K562 (cell line): ENCODE measurements around the gene PRXL2B. TPM values are rescaled to one million over a fixed set of nuclear protein-coding genes. Genes with fewer than 3 reads are reported as not detected.

Experiments used
- FOXK2 ChIP-seq, 2 experiments: fragments of 450-650 bp; IDR thresholded peaks in 1 of 2; conservative IDR thresholded peaks in 1 of 2; 2 replicates each; pipeline ENCODE4 v1.6.1; 2016; ENCODE audit warnings: low read depth in 2 of 2, mild to moderate bottlenecking in 1 of 2
- KDM5B ChIP-seq: fragments of 200-600 bp; sonication (generic); IDR thresholded peaks from 2 replicates; pipeline ENCODE4 v1.6.1; 2012; ENCODE audit warnings: low read depth, mild to moderate bottlenecking, moderate library complexity, low read length, control low read depth, inconsistent platforms; ENCODE audit not compliant: insufficient replicate concordance
- LCOR ChIP-seq: sonication (generic); formaldehyde crosslinking; IDR thresholded peaks from 2 replicates; pipeline ENCODE4 v1.8.0; 2022; ENCODE audit warnings: mild to moderate bottlenecking, missing genetic modification reagents
- POLR2AphosphoS5 ChIP-seq: IDR thresholded peaks from 2 replicates; pipeline ENCODE4 v1.6.1; 2011; ENCODE audit warnings: mild to moderate bottlenecking, low read depth, low read length, moderate library complexity; ENCODE audit not compliant: control insufficient read depth, insufficient read depth
- SP2 ChIP-seq: IDR thresholded peaks from 2 replicates; pipeline ENCODE4 v1.6.1; 2011; ENCODE audit warnings: mild to moderate bottlenecking, low read depth, low read length, moderate library complexity; ENCODE audit not compliant: poor library complexity, severe bottlenecking; ENCODE audit errors: extremely low read depth
- TAF15 ChIP-seq: fragments of 200-400 bp; formaldehyde crosslinking; IDR thresholded peaks from 2 replicates; pipeline ENCODE4 v1.6.1; 2017; ENCODE audit warnings: mild to moderate bottlenecking, low read depth, low read length, moderate library complexity
- TBP ChIP-seq: optimal IDR thresholded peaks from 2 replicates; pipeline ENCODE3; 2011; ENCODE audit warnings: low read depth, low read length, improper control_type of control experiment
- THAP12 ChIP-seq: fragments of 250-450 bp; sonication (Bioruptor Pico); IDR thresholded peaks from 2 replicates; pipeline ENCODE4 v1.9.0; 2021; ENCODE audit warnings: mild to moderate bottlenecking, inconsistent platforms
- ZBTB7A ChIP-seq: IDR thresholded peaks from 2 replicates; pipeline ENCODE4 v1.6.1; 2011; ENCODE audit warnings: low read depth, mild to moderate bottlenecking, low read length, moderate library complexity, borderline replicate concordance; ENCODE audit not compliant: control insufficient read depth
- polyA plus RNA-seq, 8 experiments: library from polyadenylated mRNA; depleted of rRNA in 4 of 8; stranded (reverse) in 5 of 8; unstranded in 3 of 8; fragments of >200 nt; fragmentation: Nextera tagmentation in 2 of 8; fragmentation: Illumina TruSeq in 1 of 8; extraction: Ambion mirVana in 2 of 8; extraction: Trizol in 1 of 8; gene quantifications; 2 replicates each; pipeline versions ENCODE4 v1.2.1 to v1.2.3, GENCODE V29; 2011 to 2014; ENCODE audit warnings: inconsistent platforms in 1 of 8, missing spikeins in 1 of 8
- total RNA-seq, 7 experiments: library from RNA; depleted of rRNA in 6 of 7; stranded (reverse); fragments of >200 nt in 6 of 7; fragmentation: Illumina TruSeq in 2 of 7; extraction: Trizol in 2 of 7; gene quantifications; 2 replicates each; pipeline versions ENCODE4 v1.2.1 to v1.2.3, GENCODE V29; 2011 to 2021; ENCODE audit warnings: low replicate concordance in 1 of 7
- TF ChIP-seq, protein P1 (sequence below): fragments of 450-650 bp; IDR thresholded peaks from 2 replicates; pipeline ENCODE4 v1.6.1; 2016; ENCODE audit warnings: mild to moderate bottlenecking, moderate library complexity

The PRXL2B gene
- total and polyA plus RNA-seq, 9 of the 15 experiments (the other 6 are each of a cell fraction or from before 2014, with no cell fraction given): 0.99 to 25.3 (median 11.8) TPM

GRCh38 chr1:2586154-2587070 lies at the start of gene PRXL2B (continued):
- TF ChIP-seq KDM5B (no peak), TBP (peak; percentile 40), ZBTB7A (peak; percentile 98), POLR2AphosphoS5 (peak; percentile 32; the same call in 1 of the 2 replicates), FOXK2 (conservative IDR thresholded peaks at IDR 0.05 in 1 of 2, IDR thresholded peaks at IDR 0.05 in 1 of 2; ENCODE audit: low read depth in 2 of 2) (peak; percentile 88 to 92), THAP12 (CRISPR knock-in tag) (peak; percentile 93; the same call in 1 of the 2 replicates), SP2 (peak; percentile 5), TAF15 (no peak), LCOR (CRISPR knock-in tag) (0 out of 2 replicates have a peak, but pooled peaks have one; percentile 26)
- TF ChIP-seq, protein P1, sequence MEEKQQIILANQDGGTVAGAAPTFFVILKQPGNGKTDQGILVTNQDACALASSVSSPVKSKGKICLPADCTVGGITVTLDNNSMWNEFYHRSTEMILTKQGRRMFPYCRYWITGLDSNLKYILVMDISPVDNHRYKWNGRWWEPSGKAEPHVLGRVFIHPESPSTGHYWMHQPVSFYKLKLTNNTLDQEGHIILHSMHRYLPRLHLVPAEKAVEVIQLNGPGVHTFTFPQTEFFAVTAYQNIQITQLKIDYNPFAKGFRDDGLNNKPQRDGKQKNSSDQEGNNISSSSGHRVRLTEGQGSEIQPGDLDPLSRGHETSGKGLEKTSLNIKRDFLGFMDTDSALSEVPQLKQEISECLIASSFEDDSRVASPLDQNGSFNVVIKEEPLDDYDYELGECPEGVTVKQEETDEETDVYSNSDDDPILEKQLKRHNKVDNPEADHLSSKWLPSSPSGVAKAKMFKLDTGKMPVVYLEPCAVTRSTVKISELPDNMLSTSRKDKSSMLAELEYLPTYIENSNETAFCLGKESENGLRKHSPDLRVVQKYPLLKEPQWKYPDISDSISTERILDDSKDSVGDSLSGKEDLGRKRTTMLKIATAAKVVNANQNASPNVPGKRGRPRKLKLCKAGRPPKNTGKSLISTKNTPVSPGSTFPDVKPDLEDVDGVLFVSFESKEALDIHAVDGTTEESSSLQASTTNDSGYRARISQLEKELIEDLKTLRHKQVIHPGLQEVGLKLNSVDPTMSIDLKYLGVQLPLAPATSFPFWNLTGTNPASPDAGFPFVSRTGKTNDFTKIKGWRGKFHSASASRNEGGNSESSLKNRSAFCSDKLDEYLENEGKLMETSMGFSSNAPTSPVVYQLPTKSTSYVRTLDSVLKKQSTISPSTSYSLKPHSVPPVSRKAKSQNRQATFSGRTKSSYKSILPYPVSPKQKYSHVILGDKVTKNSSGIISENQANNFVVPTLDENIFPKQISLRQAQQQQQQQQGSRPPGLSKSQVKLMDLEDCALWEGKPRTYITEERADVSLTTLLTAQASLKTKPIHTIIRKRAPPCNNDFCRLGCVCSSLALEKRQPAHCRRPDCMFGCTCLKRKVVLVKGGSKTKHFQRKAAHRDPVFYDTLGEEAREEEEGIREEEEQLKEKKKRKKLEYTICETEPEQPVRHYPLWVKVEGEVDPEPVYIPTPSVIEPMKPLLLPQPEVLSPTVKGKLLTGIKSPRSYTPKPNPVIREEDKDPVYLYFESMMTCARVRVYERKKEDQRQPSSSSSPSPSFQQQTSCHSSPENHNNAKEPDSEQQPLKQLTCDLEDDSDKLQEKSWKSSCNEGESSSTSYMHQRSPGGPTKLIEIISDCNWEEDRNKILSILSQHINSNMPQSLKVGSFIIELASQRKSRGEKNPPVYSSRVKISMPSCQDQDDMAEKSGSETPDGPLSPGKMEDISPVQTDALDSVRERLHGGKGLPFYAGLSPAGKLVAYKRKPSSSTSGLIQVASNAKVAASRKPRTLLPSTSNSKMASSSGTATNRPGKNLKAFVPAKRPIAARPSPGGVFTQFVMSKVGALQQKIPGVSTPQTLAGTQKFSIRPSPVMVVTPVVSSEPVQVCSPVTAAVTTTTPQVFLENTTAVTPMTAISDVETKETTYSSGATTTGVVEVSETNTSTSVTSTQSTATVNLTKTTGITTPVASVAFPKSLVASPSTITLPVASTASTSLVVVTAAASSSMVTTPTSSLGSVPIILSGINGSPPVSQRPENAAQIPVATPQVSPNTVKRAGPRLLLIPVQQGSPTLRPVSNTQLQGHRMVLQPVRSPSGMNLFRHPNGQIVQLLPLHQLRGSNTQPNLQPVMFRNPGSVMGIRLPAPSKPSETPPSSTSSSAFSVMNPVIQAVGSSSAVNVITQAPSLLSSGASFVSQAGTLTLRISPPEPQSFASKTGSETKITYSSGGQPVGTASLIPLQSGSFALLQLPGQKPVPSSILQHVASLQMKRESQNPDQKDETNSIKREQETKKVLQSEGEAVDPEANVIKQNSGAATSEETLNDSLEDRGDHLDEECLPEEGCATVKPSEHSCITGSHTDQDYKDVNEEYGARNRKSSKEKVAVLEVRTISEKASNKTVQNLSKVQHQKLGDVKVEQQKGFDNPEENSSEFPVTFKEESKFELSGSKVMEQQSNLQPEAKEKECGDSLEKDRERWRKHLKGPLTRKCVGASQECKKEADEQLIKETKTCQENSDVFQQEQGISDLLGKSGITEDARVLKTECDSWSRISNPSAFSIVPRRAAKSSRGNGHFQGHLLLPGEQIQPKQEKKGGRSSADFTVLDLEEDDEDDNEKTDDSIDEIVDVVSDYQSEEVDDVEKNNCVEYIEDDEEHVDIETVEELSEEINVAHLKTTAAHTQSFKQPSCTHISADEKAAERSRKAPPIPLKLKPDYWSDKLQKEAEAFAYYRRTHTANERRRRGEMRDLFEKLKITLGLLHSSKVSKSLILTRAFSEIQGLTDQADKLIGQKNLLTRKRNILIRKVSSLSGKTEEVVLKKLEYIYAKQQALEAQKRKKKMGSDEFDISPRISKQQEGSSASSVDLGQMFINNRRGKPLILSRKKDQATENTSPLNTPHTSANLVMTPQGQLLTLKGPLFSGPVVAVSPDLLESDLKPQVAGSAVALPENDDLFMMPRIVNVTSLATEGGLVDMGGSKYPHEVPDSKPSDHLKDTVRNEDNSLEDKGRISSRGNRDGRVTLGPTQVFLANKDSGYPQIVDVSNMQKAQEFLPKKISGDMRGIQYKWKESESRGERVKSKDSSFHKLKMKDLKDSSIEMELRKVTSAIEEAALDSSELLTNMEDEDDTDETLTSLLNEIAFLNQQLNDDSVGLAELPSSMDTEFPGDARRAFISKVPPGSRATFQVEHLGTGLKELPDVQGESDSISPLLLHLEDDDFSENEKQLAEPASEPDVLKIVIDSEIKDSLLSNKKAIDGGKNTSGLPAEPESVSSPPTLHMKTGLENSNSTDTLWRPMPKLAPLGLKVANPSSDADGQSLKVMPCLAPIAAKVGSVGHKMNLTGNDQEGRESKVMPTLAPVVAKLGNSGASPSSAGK: peak; percentile 58
